Neural progenitor cell (in vitro differentiated cells): Measurements from ENCODE around the gene PTPN23.
"Not testable (repeated sequence)": the region's sequence is repeated elsewhere in the genome, so short reads cannot be mapped to it uniquely, and the experiment has no call there.

Experiments
- EZH2 ChIP-seq: fragments of 200-600 bp; sonication (generic); IDR thresholded peaks from 2 replicates; pipeline ENCODE4 v1.6.1; 2017; ENCODE audit warnings: antibody characterized with exemption, mild to moderate bottlenecking, moderate library complexity
- TF ChIP-seq, protein P1 (sequence below): fragments of 200-600 bp; sonication (generic); IDR thresholded peaks from 2 replicates; pipeline ENCODE4 v1.5.1; 2017; ENCODE audit warnings: antibody characterized with exemption, mild to moderate bottlenecking

GRCh38 chr3:47360110-47360517 is 20.7 kb upstream of the PTPN23 start:
- TF ChIP-seq, protein P1, sequence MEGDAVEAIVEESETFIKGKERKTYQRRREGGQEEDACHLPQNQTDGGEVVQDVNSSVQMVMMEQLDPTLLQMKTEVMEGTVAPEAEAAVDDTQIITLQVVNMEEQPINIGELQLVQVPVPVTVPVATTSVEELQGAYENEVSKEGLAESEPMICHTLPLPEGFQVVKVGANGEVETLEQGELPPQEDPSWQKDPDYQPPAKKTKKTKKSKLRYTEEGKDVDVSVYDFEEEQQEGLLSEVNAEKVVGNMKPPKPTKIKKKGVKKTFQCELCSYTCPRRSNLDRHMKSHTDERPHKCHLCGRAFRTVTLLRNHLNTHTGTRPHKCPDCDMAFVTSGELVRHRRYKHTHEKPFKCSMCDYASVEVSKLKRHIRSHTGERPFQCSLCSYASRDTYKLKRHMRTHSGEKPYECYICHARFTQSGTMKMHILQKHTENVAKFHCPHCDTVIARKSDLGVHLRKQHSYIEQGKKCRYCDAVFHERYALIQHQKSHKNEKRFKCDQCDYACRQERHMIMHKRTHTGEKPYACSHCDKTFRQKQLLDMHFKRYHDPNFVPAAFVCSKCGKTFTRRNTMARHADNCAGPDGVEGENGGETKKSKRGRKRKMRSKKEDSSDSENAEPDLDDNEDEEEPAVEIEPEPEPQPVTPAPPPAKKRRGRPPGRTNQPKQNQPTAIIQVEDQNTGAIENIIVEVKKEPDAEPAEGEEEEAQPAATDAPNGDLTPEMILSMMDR = not testable (repeated sequence)
- TF ChIP-seq EZH2 = not testable (repeated sequence)
